Stimulated activated CD4-positive, alpha-beta T cell treated with anti-CD3 and anti-CD28 coated beads, Interleukin-4, amount 100 ng/mL, for 4 hours (primary cell): Measurements from ENCODE around the gene ZDHHC11B.
A peak's percentile ranks its signal among the peaks of the same experiment; 100 is the strongest.
"Not testable (repeated sequence)": the region's sequence is repeated elsewhere in the genome, so short reads cannot be mapped to it uniquely, and the experiment has no call there.

Source experiments
- DNase-seq, 2 experiments: peaks; one replicate each; pipeline ENCODE4 v3.0.0-alpha.2; 2020

Gene ZDHHC11B

DNA sequence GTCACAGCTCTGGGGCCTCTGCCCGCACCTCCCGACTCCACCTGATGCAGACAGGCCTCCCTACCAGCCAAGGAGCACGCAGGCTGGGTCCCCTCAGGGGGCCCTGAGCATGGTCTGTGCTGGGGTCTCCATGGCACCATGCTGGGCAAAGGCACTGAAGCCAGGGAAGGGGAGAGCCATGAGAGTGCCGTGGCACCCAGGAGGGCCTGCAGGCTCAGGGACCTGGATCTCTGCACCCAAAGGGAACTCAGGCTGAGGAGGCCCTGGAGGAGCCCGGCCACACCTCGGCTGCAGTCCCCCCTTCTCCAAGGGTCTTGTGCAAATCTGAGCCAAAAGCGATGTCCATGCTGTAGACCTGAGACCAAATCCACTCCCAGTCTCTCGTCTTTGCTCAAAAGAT lies 32.5 kb downstream of the ZDHHC11B start:
- peak in 1 of 2 experiments; percentile 1 for DNase-seq

DNA sequence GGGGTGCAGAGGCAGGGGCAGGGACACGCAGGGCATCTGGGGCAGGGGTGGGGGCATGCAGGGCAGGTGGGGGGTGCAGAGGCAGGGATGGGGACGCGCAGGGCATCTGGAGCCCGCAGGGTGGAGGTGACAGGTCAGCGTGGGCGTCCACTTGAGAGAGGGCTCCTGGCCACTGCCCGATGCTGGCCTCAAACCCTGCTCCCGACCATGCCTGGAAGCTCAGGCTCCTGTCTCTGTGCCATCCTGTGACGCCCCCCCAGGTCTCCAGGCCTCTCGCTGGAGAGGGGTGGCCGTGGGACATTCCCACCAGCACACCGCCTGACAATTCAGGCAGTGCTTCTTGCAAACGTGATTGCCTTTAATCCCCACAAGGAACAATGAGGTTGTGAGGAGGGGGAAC lies 33.0 kb downstream of the ZDHHC11B start:
- DNase-seq = no peak

DNA sequence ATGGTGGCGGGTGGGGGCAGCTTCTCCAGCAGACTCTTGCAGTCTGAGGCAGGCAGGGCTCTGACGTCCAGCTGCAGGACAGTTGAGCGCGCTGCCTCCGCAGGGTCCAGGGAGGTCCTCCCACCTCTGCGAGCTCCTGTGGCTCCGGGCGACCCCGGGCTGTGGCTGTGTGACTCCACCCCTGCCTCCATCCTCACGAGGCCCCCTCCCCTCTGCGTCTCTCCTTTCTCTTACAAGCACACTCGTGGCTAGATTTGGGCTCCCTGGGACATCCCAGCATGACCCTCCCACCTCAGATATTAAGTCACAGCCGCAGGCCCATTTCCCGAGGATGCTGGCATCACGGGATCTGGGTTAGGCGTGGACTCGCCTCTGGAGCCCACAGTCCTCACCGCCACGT lies 34.3 kb downstream of the ZDHHC11B start:
- DNase-seq = not testable (repeated sequence)

DNA sequence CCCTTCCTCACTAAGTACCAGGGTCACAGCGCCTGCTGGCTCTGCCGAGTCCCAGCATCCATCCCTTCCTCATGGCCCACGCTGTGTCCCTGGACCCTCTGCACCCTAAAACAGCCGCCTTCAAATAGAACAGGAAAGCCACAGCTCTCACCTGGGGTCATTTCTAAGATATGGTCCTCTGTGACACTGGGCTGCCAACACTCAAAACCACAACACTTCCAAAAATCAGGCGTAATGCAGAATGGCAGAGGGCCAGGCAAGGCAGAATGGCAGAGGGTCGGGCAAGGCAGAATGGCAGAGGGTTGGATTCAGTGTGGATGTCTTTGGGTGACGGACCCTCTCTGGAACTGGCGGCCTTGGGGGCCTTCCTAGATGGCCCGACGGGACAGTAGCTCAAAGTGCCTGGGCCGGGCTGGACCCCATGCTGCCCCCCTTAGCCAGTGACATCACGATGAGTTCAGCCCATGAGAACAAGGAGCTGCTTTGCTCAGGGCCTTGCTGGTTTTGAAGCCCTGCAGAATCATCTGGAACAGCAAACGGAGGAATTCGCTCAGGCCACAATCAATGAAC lies 35.3 kb downstream of the ZDHHC11B start:
- no peak for DNase-seq

DNA sequence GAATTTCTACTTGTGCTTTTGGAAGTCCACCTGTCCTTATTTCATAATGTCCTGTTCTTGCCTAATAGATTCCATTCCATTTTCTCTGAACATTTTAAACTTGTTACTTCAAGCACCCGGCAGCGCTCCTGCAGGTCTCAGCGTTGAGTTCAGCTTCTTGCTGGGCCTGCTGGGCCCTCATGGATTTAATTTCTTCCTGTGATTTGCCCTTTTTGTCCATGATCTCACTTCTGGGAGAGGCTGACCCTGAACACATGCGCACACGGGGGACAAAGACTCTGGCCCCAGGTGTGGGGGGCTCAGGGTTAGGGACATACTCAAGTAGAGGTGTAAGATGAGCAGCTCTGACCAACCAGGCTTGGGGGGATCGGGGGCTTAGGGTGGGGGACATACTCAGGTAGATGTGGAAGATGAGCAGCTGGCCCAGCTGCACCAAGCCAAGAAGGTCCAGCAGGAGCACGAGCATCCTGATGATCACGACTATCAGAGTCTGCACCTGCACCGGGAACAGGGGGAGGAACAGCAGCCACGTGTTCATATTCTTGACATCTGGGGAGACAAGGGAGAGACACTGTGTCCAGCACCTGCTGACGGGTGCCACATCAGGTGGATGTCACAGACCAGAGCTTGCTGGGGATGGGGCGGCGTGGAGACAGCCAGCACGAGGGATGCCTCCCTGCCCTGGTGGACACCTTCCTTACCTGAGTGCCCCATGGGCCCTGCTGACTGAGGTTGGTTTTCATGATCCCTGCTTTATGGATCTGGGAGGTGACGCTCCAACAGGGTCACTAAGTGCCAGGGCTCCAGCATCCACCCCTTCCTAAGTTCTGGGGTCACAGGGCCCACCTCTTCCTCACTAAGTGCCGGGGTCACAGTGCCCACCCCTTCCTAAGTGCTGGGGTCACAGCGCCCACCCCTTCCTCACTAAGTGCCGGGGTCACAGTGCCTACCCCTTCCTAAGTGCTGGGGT lies 36.2 kb downstream of the ZDHHC11B start:
- DNase-seq = not testable (repeated sequence)

DNA sequence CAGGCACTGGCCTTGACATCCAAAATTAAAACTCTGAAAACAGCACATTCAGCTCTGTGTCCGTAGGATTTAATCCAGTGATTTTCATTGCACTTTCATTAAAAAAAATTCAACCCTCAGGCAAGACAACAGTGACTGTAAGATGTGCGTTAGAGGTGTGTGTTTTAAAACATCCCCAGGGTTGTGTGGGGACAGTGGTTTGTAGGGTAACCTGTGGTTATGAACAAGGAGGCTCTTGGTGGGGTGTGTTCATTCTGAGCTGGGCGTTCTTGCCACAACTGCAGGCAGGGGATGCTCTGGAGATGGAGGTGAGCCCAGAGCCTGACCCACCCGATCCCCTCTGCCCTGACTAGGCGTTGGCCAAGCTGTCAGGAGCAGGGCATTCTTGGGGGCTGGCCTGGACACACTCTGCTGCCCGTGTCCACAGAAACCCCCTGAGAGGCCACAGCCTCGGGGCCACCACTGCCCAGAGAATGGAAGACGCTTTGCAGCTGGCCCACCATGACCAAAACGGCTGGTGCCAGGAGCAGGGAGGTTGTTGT lies 37.2 kb downstream of the ZDHHC11B start:
- DNase-seq = not testable (repeated sequence)

DNA sequence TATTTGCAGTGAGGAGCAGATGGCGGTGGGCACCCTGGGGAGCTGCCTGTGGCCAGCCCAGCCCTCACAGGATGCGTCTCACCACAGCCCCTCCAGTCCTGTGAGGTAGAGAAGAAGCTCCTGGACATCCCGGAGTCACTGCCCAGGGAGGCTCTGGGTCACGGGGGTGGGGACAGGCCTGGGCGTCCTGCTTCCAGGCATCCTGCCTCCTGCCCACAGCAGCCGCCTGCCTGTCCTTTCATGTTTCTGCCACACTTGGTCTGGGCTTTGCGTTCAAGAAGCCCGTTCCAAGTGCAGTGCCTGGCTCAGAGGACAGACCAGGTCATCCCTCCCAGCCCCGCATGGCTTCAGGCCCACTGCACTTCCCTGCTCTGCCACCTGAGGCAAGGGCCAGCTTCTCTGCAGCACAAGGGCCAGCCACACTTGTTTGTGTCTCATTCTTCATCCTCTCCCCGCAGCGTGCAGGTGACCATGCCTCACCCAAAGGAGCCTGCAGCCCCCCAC lies 38.2 kb downstream of the ZDHHC11B start:
- DNase-seq = no peak

DNA sequence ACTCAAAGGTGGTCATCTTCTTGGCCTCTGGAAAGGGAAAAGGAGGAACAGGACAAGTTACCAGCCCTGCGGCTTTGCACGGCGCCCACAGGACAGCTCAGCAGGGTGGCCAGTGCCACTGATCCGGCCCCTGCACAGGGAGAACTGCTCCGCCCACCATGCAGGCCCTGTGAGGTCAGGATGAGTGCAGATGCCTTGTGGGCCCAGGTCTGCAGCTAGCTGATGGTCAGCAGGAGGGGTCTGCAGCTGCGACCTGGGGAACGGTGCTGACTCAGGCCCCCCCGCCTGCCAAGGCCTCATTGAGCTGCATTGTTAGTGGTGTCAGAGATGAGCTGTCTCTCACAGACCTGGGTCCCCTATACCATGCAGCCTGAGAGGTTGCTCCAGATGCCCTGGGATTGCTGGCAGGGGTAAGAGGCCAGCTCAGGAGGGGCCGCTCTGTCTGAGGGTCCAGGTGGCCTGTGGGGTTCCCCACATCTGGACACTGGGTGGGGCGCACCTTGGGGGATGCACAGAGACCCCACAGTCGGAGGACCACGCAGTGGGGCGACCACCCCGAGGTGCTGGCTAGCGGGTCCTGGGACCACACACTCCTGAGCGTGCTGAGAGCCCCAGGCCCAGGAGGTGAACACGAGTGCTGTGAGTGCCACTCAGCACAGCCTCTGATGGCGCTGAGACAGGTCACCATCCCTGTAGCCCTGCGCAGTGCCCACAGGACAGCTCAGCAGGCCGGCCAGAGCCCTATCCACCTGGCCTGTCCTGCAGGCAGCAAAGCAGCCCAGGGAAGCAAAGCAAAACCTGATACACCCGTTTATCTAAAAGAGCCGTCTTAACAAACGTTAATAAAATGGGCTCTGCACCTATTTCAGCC lies 39.0 kb downstream of the ZDHHC11B start:
- DNase-seq = not testable (repeated sequence)

DNA sequence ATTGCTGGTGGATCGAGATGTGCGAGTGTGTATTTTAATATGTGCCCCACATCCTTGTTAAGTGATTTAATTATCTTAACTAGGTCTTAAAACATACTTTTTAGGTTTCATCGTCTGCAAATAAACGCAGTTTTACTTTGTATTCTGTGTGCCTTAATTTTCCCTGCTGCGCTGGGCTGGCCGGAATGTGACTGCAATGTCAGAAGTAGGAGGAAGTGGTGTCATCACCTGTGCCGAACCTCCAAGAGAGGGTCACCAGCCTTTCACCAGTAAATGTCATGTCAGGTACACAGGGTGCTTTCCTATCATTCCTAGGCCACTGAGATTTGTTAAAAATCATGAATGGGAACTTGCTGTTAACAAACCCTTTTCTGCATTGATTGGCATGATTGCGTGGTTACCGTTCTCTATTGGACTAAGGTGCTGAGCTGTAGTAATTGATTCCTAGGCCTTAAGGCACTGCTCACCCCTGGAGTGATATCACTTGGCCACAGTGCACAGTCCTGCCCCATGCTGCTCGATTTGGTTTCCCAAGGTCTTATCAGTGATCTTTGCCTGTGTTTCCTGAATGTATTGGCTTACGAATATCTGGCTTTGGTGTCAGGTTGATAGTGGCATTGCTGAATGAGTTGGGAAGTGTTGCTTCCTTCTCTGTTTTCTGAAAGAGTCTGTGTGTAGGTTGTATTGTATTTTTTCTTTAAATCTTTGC lies 40.7 kb downstream of the ZDHHC11B start:
- not testable (repeated sequence) for DNase-seq

DNA sequence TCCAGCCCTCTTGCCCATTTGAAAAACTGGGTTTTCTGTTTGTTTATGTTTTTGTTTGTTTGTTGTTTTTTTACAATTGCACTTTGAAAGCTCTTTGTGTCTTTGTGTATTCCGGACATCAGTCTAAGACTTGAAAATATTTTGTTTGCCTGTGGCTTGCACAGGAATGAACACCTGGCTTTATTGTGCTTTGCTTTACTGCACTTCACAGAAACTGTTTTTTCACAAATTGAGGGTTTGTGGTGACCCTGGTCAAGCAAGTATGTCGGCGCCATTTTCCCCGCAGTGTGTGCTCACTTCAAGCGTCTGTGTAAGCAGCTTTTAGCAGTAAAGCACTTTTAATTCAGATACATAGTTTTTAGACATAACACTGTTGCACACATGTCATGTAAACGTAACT lies 42.3 kb downstream of the ZDHHC11B start:
- DNase-seq = not testable (repeated sequence)

DNA sequence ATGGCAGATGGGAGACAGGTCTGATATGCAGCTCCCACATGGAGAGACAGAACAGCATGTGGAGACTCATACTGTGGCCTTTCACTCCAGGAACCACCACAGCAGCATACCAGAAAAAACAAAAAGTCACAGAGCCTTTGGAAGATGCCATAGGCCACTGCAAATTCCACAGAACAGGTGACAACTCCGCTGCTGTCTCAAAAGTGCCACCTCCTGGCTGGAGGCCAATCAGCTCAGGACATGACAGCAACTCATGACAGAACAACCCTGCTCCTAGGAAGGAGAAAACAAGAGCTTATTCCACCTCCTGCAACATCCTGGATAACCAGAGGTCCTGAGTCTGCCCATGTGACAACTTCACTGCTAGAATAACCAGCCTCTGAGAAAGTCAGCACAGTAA lies 50.4 kb downstream of the ZDHHC11B start:
- not testable (repeated sequence) for DNase-seq

DNA sequence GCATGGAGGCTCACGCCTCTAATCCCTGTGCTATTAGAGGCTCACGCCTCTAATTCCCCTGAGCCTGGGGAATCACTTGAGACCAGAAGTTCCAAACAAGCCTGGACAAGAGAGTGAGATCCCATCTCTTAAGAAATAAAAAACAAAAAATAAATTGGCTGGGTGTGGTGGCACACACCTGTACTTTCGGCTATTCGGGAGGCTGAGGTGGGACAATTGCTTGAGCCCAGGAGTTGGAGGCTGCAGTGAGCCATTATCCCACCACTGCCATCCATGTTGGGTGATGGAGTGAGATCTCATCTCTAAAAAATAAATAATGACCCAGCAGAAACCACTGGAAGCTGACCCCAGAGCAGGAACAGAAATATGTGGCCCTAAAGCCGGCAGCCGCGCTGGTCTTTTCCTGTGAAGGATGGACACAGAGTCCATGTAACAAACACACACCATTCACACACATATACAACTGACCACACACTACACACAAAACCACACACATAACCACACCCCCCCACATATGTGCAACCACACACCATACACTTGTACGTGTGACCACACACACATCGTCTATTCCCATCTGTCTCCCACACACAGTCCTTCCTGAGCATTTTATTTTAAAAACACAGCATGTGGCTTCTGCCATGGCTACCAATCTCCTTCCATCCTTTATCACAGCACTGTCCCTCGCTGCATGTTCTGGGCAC lies 51.6 kb downstream of the ZDHHC11B start:
- DNase-seq = not testable (repeated sequence)

DNA sequence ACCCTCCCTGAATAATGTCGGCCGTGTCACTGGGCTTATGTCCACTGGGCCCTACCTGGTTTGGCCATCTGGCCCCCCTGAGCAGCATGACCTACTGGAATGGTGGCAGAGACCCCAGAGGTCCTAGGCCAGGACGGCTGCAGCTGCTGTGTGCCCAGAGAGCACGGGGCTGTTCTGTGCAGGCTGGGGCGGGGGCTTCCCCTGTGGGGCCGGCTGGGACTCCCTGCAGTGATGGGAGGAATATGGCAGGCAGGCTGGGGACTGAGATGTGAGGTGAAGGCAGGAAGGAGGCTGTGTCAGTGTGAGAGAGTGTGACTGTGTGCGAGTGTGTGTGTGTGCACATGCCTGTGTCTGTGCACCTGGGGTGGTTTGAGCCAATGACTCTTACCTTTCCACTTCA lies 55.3 kb downstream of the ZDHHC11B start:
- DNase-seq = not testable (repeated sequence)

DNA sequence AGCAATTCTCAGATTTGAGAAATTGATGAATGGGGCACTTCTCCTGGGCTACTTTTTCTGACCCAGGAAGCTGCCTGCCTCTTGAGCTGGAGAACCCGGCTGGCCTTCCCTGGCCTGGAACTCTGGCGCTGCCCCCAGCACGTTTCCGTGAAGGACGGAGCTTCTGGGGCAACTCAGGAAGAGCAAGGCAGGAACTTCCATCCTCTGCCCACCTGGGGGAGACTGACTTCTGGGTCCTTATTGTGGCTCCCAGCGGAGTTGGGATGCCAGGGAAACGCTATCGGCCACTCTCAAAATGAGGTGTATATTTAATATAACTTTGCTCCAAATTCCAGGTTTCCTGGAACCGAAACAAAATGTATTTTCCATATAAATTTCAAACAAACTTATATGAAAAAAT lies 57.4 kb downstream of the ZDHHC11B start:
- DNase-seq = not testable (repeated sequence)

DNA sequence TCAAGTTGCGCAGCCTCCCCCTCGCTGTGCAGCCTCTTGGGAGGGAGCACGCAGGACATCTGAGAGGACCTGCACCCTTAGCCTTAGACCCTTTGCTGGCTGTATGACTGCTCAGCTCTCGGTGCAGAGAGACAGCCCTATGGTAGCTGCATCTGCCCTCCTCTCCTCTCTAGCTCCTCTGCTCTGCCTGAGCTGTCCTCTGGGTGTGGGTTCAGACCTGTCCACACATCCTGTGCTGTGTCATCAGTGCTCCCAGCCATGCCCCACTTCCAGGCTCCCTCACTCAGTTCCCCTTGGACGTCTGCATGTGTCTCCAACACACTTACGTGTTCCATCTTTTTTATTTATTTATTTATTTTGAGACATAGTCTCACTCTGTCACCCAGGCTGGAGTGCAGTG lies 60.7 kb downstream of the ZDHHC11B start:
- not testable (repeated sequence) for DNase-seq

DNA sequence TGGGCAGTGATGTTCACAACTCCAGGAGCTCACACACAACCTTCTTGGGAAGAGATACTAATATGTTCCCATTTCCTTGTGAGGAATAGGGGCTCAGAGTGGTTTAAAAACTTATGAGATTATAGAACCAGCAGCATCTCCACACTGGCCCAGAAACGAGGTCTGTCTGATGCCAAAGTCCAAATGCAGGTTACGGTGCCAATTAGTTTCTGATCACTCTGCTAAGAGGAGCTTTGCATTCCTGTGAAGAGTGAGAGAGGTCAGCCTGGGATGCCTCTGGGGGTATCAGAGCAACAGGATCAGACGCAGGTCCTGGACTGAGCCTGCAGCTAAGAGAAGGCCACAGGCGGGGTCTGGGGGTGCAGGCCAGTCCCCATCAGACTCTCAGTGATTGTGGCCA lies 61.2 kb downstream of the ZDHHC11B start:
- DNase-seq = not testable (repeated sequence)

DNA sequence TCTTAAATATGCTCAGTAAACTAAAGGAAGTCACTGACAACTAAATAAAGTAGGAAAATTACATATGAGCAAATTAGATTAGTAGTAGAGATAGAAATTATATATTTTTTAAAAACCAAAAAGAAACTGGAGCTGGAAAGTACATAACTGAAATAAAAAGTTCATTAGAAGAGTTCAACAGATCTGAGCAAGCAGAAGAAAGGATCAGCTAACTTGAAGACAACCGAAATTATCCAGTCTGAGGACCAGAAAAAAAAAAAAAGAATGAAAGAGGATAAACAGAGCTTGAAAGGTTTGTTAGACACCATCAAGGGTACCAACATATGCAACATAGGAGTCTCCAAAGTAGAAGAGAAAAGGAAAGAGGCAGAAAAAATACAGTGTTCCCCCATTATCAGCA lies 65.2 kb downstream of the ZDHHC11B start:
- DNase-seq = not testable (repeated sequence)

DNA sequence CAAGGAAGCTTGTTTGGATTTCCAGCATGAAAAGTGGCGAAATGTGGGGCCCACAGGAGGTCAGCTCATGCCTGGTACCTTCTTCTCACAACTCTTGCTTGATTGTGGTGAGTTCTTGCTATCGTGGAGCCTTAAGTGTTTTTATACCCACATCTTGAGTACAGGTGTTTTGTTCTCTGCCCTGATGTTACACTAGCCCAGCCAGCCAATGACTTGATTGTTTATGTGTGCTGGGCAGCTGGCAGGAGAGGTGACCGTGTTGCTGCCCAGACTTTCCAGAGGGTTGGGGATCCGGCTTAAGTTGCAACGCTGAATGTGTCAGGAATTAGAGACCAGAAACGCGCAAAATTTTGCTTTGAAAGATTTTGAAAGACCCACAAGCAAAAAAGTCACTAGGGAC lies 67.4 kb downstream of the ZDHHC11B start:
- DNase-seq = no peak

DNA sequence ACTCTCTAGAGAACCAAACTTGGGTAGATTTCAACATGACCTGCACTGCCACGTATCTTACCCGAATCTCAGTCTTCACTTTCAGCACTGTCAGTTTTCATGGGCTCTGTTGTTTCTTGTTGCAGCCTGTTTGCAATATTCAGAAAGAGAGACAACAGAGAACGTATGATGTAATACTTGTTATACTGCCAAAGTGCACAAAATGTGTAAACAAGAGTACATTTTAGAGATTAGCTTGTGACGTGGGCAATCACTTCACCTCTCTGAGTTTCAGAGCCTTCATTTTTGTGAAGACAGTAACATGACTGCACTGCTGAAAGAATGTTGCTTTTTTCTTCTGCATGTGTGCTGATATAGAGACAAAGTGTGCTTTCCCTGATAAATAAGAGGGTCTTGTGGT lies 67.8 kb downstream of the ZDHHC11B start:
- DNase-seq = not testable (repeated sequence)

DNA sequence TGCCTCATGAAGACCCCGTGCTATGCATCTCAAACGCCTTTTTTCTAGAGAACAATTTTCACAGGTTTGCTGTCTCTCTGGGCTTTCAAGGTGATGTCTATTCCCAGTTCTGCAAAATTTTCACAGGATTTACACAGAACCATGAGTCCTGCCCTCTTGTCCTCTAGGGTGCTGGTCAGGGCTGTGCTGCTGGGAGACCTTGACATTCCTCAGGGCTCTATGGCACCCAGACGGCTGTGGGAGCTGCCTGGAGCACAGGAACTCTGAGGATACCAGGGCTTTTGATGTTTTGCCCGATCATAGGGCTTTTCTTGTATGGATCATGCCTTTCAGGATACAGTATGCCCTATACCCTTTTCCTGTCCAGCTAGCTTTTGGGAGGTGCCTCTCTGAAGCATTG lies 68.9 kb downstream of the ZDHHC11B start:
- DNase-seq = not testable (repeated sequence)
